Fibroblast of skin of left quadriceps (primary cell): ENCODE data around the gene CRIP1.

ENCODE experiments used
- DNase-seq, 2 experiments: peaks; one replicate each; pipeline ENCODE4 v3.0.0-alpha.2; 2013; ENCODE audit warnings: low read depth in 2 of 2

The CRIP1 gene

DNA sequence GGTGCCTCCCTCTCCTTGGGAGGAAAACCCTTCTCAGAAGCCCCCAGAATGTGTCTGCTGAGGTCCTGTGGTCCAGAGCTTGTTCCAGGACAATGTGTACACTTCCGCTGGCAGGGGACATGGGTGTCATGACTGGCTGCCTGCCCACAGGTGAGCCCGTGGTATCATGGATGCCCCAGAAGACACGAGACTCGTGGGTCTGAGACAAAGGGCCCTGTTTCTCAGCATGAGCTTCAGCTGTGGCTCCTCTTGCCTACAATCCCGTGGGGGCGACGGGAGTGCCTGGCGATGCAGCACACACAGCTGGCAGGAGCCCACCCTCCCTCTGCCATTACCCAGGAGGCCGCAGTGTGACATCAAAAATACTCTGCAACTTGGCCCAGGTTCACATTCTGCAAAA lies 46.7 kb downstream of the CRIP1 start:
- DNase-seq: no peak

DNA sequence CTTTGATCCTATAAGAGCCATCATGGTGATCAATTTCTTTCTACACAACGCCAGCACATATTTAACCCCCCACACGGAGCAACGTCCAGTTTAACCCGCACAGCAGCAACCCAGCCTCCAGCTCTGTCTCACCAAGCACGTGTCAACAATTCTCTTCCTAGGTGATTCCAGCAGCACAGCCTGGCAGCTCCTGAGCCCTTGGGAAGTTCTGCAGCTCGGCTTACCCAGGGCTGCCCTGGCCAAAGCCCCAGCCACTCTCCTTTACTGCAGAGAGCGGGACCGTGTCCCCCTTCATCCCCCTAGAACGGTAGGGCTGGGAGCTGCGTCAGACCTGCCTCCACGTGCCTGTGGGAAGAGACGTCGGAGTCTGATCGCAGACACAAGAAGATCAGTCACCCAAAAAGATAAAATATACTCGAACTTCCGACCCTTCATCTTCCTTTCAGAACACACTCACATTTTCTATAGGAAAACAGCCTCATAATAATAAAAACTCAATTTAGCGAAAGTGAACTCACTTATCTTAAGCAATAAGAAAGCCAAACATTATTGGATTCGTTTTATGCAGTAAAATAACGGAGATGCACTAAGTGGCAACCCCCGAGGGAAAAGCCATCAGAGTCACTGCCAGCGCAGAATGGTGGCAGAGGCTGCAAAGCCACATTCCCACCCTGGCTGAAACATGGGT lies 47.3 kb downstream of the CRIP1 start:
- no peak for DNase-seq

DNA sequence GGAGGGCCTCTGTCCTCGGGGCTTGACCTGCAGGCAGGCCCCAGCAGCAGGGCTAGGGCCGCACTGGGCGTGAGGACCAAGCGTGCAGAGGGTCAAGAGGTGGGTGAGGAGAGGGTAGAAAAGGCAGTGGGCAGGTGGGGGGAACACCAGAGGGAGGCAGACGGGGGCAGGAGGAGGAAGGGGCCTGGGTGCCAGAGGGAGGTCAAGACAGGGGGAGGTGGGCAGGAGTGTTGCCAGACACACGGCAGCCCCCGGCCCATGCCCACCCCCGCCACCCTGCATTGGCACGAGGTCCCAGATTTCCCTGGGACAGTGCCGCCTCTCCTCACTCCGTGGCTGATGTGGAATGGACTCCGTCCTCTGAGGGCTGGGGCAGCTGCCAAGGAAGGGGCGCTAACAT lies 47.9 kb downstream of the CRIP1 start:
- DNase-seq: no peak

DNA sequence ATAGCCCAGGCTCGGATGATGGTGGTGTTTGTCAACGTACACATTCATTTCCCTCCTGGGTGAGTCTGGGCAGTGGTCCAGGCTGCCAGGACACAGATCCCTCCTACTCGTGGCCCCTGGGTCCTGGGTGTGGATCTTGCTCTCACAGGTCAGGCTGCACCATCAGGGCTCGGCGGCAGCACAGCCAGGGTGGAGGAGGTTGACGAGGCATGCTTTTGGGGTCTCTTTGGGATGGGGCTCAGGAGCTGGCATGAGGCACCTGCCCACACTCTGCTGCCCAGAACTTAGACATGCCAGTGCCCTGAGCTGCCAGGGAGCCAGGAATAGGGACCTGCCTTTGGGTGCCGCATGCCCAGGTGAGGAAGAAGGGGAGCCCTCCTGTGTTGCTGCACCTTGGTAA lies 49.4 kb downstream of the CRIP1 start:
- no peak for DNase-seq

DNA sequence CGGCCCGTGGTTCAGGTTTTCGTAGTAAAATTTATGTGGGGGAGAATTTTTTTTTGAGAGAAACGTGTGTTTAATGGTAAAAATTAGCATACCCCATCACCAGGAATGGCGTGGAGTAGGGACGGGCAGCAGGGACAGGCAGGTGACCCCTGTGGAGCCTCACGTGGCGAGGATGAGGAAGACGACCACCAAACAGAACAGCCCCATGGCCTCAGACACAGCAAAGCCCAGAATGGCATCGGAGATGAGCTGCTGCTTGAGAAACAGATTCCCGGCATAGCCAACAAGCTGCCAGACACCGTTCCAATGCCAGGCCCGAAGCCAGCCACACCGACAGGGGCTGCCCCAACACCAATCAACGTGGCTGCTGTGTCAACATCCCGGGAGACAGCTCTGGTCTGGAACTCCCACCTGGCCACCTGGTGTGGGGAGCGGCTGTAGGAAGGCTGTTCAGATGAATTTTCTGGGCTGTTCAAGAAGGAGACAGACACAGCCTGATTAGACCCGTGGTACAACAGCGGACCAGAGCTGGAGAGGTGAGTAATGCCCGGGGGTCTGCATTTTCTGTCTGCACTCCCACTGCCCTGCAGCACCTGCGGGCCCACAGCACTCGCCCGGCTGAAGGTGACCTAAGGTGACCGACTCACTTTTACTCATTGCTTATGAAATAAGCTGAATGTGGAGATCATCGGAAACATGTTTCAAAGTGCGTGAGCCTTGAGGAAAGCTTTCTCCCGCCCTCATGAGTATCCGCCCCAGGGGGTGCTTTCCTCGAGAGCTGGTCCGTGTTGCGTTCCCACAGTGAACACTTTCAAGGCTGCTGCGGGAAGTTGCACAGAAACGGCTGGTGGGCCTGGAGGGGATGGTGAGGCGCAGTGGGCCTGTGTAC lies 50.2 kb downstream of the CRIP1 start:
- DNase-seq: no peak

DNA sequence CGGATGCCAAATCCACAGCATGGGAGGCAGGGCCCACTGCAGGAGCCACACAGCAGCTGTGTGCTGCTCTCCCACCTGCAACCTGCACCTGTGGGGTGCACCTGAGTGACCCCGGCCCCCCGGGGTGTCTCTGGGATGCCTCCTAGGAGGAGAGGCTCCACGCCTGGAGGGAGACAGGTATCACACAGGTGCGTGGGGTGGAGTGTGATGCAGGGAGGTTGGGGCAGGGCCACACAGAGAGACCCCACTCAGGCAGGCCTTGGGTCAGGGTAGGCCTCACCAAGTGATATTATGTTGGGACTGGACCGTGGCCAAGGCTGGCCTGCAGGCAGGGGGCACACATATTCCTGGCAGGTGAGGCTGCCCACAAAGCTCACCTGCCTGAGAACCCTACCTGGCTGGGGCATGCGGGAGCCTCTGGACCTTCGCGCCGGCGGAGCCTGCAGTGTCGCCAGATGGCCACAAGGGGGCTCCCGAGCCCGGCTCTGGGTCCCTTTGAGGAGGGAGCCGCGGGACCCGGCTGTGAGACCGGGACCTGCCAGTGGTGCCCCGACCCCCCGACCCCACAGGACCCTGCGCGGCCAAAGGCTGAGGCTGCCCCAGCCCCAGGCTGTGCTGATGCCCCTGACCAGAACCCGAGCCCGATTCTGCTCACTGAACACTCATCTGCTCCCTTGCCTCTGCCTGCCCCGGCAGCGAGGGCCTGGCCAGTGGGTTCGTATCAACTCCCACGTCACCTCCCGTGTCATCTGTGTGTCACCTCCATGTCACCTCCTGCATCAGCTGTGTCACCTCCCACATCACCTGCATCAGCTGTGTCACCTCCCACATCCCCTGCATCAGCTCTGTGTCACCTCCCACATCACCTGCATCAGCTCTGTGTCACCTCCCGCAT lies 51.1 kb downstream of the CRIP1 start:
- DNase-seq: no peak
